ENCODE data around the gene SRPK1.

DNA sequence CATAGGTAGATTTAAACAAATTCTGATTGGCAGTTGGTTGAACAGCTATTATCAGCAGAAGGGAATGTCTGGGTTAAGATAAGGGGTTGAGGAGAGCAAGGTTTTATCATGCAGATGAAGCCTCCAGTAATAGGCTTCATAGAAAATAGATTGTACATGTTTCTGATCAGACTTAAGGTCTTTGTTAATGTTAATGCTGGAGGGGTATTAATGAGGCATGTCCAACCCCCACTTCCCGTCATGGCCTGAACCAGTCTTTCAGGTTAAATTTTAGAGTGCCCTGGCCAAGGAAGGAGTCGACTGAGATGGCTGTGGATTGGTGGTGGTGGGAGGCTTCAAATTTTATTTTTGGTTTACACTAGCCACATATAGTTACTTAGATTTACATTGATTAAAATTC lies 136.7 kb downstream of the SRPK1 start:
- TF ChIP-seq SP1 (IDR thresholded peaks at IDR 0.05; ENCODE audit: low read depth) = no peak
- TF ChIP-seq, protein P1, sequence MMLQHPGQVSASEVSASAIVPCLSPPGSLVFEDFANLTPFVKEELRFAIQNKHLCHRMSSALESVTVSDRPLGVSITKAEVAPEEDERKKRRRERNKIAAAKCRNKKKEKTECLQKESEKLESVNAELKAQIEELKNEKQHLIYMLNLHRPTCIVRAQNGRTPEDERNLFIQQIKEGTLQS (IDR thresholded peaks at IDR 0.05) = no peak
- no peak for TF ChIP-seq TCF7L2 (IDR thresholded peaks at IDR 0.05; ENCODE audit: borderline replicate concordance, extremely low read depth, insufficient read depth, insufficient read length)
- no peak for TF ChIP-seq POLR2AphosphoS5 (IDR thresholded peaks at IDR 0.05; ENCODE audit: low read depth, low read length)
- TF ChIP-seq, protein P2, sequence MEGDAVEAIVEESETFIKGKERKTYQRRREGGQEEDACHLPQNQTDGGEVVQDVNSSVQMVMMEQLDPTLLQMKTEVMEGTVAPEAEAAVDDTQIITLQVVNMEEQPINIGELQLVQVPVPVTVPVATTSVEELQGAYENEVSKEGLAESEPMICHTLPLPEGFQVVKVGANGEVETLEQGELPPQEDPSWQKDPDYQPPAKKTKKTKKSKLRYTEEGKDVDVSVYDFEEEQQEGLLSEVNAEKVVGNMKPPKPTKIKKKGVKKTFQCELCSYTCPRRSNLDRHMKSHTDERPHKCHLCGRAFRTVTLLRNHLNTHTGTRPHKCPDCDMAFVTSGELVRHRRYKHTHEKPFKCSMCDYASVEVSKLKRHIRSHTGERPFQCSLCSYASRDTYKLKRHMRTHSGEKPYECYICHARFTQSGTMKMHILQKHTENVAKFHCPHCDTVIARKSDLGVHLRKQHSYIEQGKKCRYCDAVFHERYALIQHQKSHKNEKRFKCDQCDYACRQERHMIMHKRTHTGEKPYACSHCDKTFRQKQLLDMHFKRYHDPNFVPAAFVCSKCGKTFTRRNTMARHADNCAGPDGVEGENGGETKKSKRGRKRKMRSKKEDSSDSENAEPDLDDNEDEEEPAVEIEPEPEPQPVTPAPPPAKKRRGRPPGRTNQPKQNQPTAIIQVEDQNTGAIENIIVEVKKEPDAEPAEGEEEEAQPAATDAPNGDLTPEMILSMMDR (IDR thresholded peaks at IDR 0.05 in 2 of 3, conservative IDR thresholded peaks at IDR 0.05 in 1 of 3; ENCODE audit: borderline replicate concordance in 1 of 3, insufficient read depth in 1 of 3, low read depth in 2 of 3, low read length in 2 of 3) = no peak
- no peak for TF ChIP-seq SIN3A (IDR thresholded peaks at IDR 0.05; ENCODE audit: low read depth)
- TF ChIP-seq EGR1 (IDR thresholded peaks at IDR 0.05; ENCODE audit: low read depth) = no peak
- no peak for TF ChIP-seq ZFX (IDR thresholded peaks at IDR 0.05)
- TF ChIP-seq EZH2 (IDR thresholded peaks at IDR 0.05) = no peak
- TF ChIP-seq SRF (IDR thresholded peaks at IDR 0.05; ENCODE audit: low read depth) = no peak
- TF ChIP-seq, protein P3, sequence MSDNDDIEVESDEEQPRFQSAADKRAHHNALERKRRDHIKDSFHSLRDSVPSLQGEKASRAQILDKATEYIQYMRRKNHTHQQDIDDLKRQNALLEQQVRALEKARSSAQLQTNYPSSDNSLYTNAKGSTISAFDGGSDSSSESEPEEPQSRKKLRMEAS (IDR thresholded peaks at IDR 0.05) = no peak

All from HCT116 (cell line).